Fibroblast of gingiva (primary cell): ENCODE measurements around the gene RPS24.

Experiments used
- DNase-seq: peaks from one replicate; pipeline ENCODE4 v3.0.0-alpha.2; 2011; ENCODE audit warnings: low read depth

Gene RPS24

DNA sequence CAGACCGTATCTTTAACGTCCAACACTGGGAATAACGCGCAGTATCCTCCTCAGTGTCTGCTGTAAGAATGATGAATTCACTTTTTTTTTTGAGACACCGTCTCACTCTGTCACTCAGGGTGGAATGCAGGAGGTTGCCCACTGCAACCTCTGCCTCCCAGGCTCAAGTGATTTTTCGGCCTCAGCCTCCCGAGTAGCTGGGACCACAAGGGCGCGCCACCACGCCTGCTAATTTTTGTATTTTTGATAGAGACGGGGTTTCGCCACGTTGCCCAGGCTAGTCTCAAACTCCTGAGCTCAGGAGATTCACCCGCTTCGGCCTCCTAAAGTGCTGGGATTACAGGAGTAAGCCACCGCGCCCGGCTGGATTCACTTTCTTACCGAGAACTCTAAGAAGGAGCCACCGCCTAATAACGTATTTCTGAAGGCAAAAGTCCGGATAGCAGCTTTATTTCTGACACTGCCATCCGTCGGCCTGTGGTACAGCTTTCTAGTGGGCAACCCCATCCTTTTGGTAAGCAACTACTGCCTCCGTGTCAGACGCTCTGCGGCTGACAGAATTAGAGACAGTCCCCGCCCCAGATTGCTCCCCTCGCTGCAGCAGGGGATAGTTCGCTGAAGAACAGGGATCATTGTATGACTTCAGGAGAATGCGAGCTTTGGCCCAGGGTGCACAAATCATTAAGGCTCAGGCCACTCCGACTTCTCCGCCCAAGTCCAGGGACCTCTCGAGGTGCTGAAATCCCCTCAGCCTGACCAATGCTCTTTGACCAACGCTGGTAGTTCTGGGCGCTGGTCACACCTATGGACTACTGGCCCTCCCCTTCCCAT is 5.0 kb upstream of the RPS24 start:
- peak; percentile 52 for DNase-seq

DNA sequence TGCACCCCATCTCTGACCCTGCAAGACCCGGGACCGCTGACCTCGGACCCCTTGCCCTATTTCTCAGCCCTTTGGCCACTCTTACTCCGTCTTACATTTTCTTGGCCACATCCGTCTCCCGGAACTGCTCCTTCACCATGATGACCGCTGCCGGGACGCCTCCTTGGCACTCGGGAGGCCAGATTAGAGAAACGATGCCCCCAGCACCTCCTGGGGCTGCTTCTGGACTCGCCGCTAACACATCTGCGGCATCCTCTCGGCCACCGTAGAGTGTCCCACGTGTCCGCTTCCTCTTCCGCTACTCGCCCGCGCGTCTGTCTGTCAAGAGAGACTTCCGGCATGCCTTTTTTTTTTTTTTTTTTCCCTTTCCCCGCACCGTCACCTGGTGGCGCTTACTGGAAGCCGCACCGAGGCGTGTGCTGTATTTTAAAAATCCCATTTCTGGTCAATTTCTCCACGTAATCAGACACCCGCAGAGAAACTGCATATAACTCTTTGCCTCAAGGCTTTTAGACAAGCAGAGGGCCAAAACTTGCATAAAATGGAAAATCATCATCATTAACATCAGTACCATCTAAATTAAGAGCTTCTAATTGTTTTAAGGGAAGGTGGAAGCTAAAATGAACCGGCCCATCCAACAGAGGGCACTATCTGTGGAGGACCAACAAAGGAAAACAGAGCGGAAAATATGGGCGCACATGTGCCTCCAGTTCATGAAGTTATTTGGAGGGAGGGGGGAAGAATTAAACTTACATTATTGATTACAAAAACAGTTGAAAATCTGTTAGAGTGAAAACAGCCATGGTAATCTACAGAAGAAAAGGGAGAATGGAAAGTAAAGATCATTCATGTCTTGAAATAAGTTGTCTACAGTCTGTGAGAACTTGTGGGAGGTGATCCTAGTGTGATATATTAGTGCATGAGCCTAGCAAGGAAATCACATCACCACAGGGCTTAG is 4.1 kb upstream of the RPS24 start, which contains the start of gene POLR3A:
POLR3A (minus strand) TSS at position 247 of the 958 bp plus-strand sequence; CDS start at position 139, 108 bp downstream.
- peak; percentile 100 for DNase-seq

DNA sequence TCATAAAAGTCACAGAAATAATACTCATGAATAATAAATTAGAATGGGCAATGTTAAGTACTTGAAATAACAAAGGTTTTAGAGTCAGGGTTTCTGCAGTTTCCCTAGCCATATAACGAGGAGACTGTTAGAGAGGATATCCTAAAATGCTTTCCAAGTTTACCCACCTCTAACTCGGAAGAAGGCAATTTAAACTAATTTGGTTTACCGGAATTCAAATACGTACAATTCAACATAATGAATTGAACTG is 351 bp upstream of the RPS24 start:
- no peak for DNase-seq

DNA sequence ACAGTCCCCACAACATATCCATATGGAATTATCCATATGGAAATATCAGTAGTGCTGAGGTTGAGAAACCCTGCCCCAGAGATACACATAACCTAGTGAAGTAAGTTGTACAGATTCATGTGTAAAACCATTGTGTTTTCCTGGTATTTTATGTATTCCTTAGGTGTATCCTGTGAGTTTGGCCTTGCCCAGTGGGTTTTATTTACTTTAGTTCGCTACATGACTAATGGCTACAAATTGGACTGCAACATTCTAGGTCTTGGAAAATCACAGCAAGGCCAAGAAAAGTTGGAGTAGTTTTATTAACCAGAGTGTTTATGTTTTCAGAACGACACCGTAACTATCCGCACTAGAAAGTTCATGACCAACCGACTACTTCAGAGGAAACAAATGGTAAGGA is 1.4 kb downstream of the RPS24 start:
- no peak for DNase-seq

DNA sequence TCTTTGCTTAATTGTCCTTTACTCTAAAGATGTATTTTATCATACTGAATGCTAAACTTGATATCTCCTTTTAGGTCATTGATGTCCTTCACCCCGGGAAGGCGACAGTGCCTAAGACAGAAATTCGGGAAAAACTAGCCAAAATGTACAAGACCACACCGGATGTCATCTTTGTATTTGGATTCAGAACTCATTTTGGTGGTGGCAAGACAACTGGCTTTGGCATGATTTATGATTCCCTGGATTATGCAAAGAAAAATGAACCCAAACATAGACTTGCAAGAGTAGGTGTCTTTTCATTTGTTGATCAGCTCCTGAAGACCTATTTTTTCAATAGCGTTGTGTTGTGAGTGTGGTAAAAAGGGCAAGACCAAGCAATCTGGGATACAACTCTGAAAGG is 1.8 kb downstream of the RPS24 start:
- no peak for DNase-seq

DNA sequence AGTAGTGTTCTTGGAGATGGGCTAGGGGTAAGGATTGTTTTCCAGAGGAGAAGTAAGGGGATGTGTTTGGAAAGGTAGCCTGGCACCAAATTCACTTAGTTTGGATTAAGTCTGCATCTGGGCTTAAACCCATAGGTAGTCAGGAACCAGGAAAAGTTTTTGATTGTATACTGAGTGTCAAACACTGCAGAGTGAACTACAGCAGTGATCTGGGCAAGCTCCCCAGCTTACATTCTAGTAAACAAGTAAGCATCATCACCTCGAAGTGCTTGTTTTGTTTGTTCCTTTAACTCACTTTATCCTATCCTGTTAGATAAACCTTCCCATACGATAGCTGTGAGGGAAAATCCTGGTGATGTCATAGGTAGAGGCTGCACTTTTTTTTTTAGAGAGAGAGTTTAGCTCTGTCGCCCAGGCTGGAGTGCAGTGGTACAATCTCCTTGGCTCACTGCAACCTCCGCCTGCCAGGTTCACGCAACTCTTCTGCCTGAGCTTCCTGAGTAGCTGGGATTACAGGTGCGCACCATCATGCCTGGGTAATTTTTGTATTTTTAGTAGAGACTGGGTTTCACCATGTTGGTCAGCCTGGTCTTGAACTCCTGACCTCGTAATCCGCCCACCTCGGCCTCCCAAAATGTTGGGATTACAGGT is 2.4 kb downstream of the RPS24 start:
- DNase-seq: no peak

DNA sequence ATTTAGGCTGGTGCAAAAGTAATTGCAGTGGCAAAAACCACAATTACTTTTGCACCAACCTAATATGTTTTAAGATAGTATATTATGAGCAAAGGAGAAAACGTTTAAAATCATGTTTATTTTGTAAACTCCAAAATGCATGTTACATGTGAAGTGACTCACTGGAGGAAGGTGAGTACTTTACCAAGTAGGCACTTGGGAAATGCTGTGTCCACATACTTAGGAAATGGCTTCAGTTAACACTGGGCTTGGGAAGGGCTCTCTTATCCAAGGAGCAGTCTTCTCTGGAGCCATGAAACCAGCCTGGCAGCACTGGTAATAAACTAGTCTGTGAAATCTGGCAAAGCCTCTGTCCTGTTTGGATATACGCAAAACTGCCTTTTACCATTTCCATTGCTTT is 4.4 kb downstream of the RPS24 start:
- DNase-seq: no peak

DNA sequence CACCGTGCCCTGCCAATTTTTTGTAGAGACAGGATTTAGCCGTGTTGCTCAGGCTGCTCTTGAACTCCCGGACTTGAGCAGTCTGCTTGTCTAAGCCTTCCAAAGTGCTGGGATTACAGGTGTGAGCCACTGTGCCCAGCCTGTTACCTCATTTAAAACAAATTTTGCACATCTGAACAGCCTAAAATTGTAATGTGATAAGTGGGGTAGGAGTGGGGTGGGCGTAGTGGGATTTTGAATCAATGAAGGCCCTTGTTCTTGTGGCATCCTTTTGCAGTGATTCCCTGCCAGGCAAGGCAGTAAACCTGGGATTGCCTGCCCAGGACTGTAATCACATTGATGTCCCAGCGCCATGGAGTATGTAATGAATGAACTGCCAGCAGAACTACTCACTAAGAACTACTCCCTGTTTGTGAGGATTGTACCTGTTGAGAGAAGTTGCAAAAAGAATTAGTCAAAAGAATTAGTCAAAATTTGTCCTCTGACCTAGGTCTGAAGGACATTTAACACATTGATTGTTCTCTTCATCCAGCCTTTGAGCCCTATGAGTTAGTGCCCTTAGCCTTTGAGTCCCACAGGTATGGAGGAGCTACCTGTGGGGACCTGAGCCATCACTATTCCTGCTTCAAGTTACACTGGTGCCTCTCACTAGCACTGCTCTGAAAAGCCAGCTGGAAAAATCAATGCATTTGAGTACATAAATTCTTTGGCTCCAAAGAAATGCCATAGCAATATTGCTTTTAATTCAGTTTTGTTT is 5.3 kb downstream of the RPS24 start:
- no peak for DNase-seq

DNA sequence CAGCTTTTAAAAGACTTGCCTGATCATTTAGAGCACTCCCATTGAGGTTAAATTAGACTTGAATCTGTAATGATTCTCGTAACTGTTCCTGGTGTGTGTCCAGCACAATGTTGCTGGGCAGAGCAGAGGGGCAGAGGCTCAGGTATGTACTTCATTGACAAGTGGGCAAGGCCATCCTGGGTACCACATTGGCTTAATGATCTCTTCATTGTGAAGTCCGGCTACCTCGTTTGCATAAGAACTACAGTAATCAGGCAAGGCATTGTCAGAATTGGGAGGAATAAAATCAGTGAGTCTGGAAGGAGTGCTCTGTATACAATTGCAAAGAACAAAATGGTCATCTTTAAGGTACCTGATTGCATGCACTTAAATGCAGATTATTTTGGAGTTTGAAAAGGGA is 6.1 kb downstream of the RPS24 start:
- no peak for DNase-seq

DNA sequence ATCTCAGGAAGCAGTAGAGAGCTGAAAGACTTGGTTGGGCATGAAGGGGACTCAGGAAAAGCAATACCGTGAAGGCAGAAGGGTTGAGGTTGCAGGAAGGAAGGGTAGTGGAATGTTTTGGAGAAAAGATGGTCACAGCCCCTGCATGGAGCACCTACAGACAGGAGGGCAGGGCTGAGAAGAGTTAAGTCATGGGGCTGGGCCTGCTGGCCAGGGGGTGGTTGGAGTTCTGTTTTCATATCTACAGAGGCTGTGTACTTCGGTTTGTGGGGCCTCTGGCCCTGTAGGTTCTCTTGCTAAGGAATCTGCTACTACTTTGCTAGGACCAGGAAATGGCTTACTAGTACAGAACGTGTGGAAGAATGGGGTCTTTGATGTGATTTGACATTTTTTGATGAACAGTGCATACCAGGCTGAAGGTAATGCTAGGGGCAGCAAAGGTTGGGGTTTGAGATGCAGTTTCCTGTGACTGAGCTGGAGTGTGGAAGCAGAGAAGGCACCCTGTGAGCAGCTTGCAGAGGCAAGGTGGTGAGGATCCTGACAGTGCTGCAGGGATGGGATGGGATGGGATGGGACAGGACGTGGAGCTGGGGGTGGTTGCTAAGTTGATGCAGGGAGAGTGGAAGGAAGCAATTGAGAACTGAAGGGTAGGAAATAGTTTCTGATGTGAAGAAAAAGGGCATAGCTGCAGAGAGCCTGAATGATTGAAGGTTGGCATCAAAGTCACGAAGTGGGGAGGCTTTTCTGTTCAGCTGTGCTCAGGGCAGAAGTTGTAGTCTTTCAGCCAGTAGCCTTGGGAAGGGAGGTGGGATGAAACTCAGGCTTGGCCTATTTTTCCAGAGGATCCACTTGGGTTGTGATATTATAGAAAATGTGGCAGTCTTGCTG is 7.8 kb downstream of the RPS24 start:
- DNase-seq: no peak

DNA sequence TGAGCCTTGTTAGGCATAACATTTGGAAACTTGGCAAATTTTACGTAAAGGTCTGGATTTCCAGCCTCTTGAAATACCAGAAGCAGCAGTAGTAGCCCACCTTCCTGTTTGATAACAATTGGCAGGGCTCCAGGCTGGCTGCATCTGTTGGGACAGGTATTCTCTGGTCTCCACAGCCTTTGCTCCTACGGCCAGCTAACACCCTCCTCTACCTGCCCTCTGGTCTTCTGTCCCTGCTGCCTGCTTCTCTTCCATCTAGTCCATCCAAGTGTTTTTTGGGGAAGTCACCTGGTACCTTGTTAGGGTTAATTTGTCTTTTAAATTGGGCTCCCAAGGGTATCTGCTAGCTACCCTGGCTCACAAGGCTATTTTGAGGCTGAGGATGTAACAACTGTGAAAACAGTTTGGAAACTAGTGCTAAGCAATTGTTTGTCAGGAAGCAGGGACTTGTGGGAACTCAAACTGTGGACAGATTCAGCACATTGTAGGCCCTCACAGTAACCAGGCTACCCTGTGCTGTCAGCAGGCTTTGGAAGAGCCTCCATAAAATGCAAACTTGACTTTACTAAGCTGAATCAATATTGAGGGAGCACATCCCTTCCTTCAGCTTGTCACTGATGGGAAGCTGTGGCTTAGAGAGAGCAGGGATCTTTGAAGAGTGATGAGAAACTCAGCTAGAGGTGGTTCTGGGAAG is 8.5 kb downstream of the RPS24 start:
- DNase-seq: no peak

DNA sequence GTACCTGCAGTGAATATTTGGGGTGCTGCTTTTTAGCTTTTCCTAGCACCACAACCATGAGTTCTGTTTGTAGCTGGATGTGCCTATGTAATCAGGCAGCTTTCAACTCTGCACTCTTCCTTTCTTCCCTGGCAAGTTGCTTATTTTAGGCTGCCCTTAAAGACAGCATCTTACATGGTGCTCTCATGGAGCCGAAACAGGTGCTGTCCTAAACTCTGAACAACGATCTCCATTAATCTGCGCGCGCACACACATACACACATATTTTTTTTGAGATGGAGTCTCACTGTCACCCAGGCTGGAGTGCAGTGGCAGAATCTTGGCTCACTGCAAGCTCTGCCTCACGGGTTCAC is 9.1 kb downstream of the RPS24 start:
- no peak for DNase-seq

DNA sequence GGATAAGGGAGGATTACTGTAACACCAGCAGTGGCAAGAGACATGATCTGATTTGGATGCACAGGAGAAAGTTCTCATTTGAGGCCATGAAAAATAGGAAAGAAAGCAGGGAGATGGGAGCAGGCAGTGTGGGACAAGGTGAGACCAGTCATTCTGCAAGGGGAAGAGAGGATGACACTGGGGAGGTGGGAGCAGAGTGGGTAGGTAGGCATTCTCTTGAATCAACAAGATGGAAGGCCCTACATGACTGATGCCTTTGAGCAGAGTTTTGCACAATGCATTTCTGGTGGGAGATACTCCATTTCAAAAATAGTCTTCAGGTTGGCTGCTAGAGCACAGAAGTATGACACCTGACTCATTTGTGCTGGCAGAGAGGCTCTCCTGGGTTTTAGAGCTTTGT is 10.5 kb downstream of the RPS24 start:
- no peak for DNase-seq

DNA sequence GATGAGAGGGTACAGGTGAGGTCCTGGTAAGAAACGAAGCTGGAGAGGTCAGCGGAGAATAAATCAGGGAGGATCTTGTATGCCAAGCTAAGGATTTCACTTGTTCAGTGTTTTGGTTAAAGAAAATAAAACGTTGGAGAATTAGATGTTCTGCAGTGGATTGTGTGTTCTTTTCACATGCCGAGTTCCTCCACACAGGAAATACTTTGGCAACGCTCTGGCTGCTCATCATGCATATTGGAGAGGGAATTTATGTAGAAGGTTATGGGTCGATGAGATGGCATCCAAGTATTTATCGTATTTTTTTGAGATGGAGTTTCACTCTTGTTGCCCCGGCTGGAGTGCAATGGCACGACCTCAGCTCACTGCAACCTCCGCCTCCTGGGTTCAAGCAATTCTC is 11.0 kb downstream of the RPS24 start:
- DNase-seq: peak; percentile 54

DNA sequence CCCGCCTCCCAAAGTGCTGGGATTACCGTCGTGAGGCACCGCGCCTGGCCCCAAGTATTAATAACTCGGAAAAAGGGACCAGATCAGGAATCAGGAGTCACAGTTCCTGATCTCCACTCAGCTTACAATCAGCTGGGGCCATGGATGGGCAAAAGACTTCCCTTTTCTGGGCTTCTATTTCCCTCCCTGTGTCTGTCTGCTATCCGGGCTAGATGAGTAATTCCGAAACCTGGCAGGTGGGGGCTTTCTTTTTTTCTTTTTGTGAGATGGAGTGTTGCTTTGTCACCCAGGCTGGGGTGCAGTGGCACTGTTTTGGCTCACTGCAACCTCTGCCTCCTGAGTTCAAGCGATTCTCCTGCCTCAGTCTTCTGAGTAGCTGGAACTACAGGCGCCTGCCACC is 11.6 kb downstream of the RPS24 start:
- no peak for DNase-seq

DNA sequence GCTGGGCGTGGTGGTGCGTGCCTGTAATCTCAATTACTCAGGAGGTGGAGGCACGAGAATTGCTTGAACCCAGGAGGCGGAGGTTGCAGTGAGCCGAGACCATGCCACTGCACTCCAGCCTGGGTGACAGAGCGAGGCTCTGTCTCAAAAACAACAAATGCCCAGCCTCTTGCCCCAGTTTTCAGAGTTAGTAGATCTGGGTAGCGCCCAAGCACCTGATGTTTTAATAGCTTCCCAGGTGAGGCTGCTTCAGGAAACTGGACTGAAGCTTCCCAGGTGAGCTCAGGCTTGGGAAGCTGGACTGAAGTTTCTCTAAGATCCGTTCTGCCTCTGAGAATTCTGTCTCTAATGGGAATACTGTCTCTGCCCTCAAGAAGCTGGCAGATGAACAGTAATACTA is 12.2 kb downstream of the RPS24 start:
- no peak for DNase-seq

DNA sequence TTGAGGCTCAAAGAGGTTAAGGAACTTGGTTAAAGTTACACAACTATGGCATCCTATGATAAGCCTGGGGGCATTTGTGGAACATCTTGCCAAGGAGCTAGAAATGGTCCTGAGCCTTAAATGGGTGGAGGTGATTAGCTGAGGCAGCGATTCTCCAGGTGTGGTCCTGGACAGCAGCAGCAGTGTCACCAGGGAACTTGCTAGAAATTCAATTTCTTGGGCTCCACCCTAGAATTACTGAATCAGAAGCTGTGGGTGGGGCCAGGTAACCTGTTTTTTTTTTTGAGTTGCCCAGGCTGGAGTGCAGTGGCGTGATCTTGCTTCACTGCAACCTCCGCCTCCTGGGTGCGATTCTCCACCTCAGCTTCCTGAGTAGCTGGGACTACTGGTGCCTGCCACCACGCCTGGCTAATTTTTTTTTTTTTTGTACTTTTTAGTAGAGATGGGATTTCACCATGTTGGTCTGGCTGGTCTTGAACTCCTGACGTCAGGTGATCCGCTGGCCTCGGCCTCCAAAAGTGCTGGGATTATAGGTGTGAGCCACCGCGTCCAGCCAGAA is 13.1 kb downstream of the RPS24 start:
- no peak for DNase-seq

DNA sequence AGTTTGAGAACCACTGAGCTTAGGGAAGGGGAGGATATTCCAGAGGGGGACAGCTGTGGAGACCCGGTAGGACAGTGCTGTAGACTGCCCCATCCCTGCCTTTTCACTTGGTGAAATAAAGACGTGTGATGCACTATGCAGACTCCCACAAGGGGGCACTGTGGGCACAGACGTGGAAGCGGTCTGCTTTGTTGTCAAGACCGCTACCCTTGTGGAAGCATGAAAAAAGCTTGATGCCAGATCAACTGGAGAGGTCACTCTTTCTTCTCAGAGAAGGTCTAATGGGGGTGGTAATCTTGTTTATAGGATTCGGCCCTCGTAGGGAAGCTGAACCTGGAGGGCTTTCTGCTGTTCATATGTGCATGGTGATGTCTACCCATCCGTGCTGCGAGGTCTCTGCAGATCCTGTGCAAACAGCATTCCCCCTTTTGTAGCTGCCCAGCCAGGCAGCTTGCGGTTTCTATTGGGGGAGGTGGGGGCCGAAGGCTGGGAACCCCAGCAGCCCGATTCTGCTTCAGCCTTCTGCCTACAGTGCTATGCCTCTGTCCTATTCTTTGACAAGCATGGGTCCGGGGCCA is 13.7 kb downstream of the RPS24 start:
- DNase-seq: peak; percentile 70

DNA sequence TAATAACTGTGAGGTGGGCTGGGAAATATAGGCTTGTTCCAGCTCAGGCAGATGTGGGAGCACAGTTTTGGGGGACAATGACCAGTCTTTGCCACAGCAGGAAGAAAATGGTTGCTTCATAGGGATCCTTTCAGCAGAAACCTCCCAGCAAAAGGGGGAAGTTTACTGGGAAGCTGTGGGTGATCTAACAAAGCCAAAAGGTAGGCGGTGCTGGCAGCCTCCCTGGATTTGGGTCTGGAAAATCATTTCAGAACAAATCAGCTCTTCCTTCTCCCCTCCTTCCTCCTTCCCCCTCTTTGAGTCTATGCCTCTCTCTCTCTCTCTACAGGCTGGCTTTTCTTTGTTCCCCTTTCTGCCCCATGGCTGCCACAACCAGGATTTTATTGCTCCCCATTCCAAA is 16.2 kb downstream of the RPS24 start:
- no peak for DNase-seq
